Fibroblast of lung (primary cell): Measurements from ENCODE around the gene CCDC30. TPM values are rescaled to one million over a fixed set of nuclear protein-coding genes. Genes with fewer than 3 reads are reported as not detected.

Source experiments
- DNase-seq, 2 donors: peaks; one replicate each; pipeline versions ENCODE4 v3.0.0 to v3.0.0-alpha.2; 2010; ENCODE audit warnings: low read depth in 2 of 2
- H2AFZ ChIP-seq: 2 replicates; pipeline ENCODE4 v1.5.1; 2012; ENCODE audit warnings: low read length, control low read depth, inconsistent platforms
- H3K27ac ChIP-seq: 2 replicates; pipeline ENCODE4 v1.5.1; 2011; ENCODE audit warnings: low read length, control low read depth; ENCODE audit not compliant: insufficient read depth
- H3K27me3 ChIP-seq: 2 replicates; pipeline ENCODE4 v1.5.1; 2011; ENCODE audit warnings: mild to moderate bottlenecking, low read length; ENCODE audit not compliant: control insufficient read depth, insufficient read depth
- H3K36me3 ChIP-seq: 2 replicates; pipeline ENCODE4 v1.5.1; 2011; ENCODE audit warnings: low read length; ENCODE audit not compliant: control insufficient read depth, insufficient read depth
- H3K4me1 ChIP-seq: 2 replicates; pipeline ENCODE4 v1.5.1; 2011; ENCODE audit warnings: low read length; ENCODE audit not compliant: control insufficient read depth, insufficient read depth; ENCODE audit errors: extremely low read depth
- H3K4me2 ChIP-seq: 2 replicates; pipeline ENCODE4 v1.5.1; 2011; ENCODE audit warnings: low read length, control low read depth; ENCODE audit not compliant: insufficient read depth; ENCODE audit errors: extremely low read depth
- H3K4me3 ChIP-seq, 4 experiments: fragments of 200-600 bp in 1 of 4; sonication (generic) in 1 of 4; replicated peaks in 1 of 4; 2 replicates each; pipeline ENCODE4 v1.5.1; 2011 to 2016; ENCODE audit warnings: low read length in 4 of 4, low read depth in 3 of 4, mild to moderate bottlenecking in 3 of 4, control low read depth in 2 of 4, inconsistent platforms in 1 of 4, mixed read lengths in 1 of 4; ENCODE audit not compliant: insufficient read depth in 1 of 4; ENCODE audit errors: control extremely low read depth in 1 of 4
- H3K79me2 ChIP-seq: 2 replicates; pipeline ENCODE4 v1.5.1; 2012; ENCODE audit warnings: mild to moderate bottlenecking, low read length, inconsistent platforms; ENCODE audit not compliant: control insufficient read depth, insufficient read depth
- H3K9ac ChIP-seq: 2 replicates; pipeline ENCODE4 v1.5.1; 2011; ENCODE audit warnings: mild to moderate bottlenecking, low read length, control low read depth; ENCODE audit not compliant: insufficient read depth
- H3K9me3 ChIP-seq: 2 replicates; pipeline ENCODE4 v1.5.1; 2012; ENCODE audit warnings: low read depth, low read length; ENCODE audit not compliant: control insufficient read depth, insufficient read depth
- H4K20me1 ChIP-seq: 2 replicates; pipeline ENCODE4 v1.5.1; 2011; ENCODE audit warnings: low read length; ENCODE audit not compliant: control insufficient read depth, insufficient read depth; ENCODE audit errors: extremely low read depth
- EZH2 ChIP-seq: IDR thresholded peaks from 2 replicates; pipeline ENCODE4 v1.5.1; 2012; ENCODE audit warnings: low read length, control low read depth, mild to moderate bottlenecking; ENCODE audit errors: missing control alignments
- polyA plus RNA-seq, 2 donors: library from polyadenylated mRNA; depleted of rRNA in 1 of 2; stranded (reverse) in 1 of 2; unstranded in 1 of 2; fragments of >200 nt; gene quantifications; 2 replicates each; pipeline ENCODE4 v1.2.1, GENCODE V29; 2011 to 2012; ENCODE audit warnings: missing spikeins in 1 of 2
- total RNA-seq: library from RNA; depleted of rRNA; stranded (reverse); fragments of >200 nt; gene quantifications from 2 replicates; pipeline ENCODE4 v1.2.1, GENCODE V29; 2014
- TF ChIP-seq, protein P1 (sequence below), 2 donors: IDR thresholded peaks in 1 of 2; conservative IDR thresholded peaks in 1 of 2; 1 replicate in 1 of 2; 2 replicates in 1 of 2; pipeline ENCODE4 v1.5.1; 2011 to 2012; ENCODE audit warnings: low read length in 2 of 2, control low read depth in 1 of 2, inconsistent platforms in 1 of 2, low read depth in 1 of 2, mild to moderate bottlenecking in 1 of 2

The CCDC30 gene
- total and polyA plus RNA-seq, 2 donors (not counting 1 experiment from before 2014, with no cell fraction given) = 0.56 to 1.3 TPM

DNA sequence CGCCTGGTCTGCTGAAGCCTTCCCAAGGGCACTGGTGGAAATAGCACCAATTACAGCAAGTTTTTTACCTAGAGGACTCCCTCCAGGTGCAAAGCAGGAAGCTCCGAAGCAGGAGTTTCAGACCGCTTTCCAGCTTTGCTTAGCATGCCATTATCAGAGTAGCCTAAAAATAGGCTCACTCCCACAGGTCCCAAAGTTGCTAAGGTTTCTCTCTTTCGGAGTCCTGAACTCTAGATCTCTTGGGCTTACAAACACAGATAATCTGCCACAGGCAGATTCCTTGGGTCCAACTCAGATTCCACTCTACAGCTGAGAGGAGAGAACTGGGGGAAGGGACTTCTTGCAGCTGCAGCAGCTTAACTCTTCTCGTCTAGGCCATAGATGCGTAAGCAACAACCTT, 29.7 kb upstream of the CCDC30 start:
- H3K4me3 ChIP-seq = no peak overlapping the region
- H3K79me2 ChIP-seq = no peaks in the 10 kb centered on the region
- no peaks in the 10 kb centered on the region for H4K20me1 ChIP-seq
- no peak overlapping the region for H3K9ac ChIP-seq
- no peak for TF ChIP-seq EZH2
- TF ChIP-seq, protein P1, sequence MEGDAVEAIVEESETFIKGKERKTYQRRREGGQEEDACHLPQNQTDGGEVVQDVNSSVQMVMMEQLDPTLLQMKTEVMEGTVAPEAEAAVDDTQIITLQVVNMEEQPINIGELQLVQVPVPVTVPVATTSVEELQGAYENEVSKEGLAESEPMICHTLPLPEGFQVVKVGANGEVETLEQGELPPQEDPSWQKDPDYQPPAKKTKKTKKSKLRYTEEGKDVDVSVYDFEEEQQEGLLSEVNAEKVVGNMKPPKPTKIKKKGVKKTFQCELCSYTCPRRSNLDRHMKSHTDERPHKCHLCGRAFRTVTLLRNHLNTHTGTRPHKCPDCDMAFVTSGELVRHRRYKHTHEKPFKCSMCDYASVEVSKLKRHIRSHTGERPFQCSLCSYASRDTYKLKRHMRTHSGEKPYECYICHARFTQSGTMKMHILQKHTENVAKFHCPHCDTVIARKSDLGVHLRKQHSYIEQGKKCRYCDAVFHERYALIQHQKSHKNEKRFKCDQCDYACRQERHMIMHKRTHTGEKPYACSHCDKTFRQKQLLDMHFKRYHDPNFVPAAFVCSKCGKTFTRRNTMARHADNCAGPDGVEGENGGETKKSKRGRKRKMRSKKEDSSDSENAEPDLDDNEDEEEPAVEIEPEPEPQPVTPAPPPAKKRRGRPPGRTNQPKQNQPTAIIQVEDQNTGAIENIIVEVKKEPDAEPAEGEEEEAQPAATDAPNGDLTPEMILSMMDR (conservative IDR thresholded peaks at IDR 0.05 in 1 of 2, IDR thresholded peaks at IDR 0.05 in 1 of 2; ENCODE audit: low read depth in 1 of 2, low read length in 2 of 2) = no peak
- H3K4me1 ChIP-seq = no peaks in the 10 kb centered on the region
- no peak overlapping the region for H3K27ac ChIP-seq
- no peak for DNase-seq
- H3K27me3 ChIP-seq = no peaks in the 10 kb centered on the region
- no peaks in the 10 kb centered on the region for H3K36me3 ChIP-seq
- H3K4me2 ChIP-seq = no peak overlapping the region
- no peaks in the 10 kb centered on the region for H3K9me3 ChIP-seq
- H2AFZ ChIP-seq = no peak overlapping the region

DNA sequence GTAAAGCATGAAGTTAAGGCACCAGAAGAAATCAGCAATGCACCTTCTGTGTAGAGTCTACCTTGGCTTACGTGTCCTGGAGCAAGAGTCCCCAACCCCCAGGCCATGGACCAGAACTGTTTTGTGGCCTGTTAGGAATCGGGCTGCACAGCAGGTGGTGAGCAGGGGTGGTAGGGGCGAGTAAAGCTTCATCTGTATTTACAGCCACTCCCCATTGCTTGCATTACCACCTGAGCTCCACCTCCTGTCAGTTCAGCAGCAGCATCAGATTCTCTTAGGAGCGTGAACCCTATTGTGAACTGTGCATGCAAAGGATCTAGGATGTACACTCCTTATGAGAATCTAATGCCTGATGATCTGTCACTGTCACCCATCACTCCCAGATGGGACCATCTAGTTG, 28.7 kb upstream of the CCDC30 start:
- no peak for DNase-seq
- Histone ChIP-seq H3K4me2 (no peak overlapping the region), H3K9me3 (no peaks in the 10 kb centered on the region), H3K4me3 (no peak overlapping the region), H3K27ac (no peak overlapping the region), H3K27me3 (no peaks in the 10 kb centered on the region), H2AFZ (no peak overlapping the region), H3K4me1 (no peaks in the 10 kb centered on the region), H3K36me3 (no peaks in the 10 kb centered on the region), H3K9ac (no peak overlapping the region), H3K79me2 (no peaks in the 10 kb centered on the region), H4K20me1 (no peaks in the 10 kb centered on the region)
- TF ChIP-seq, protein P1 (conservative IDR thresholded peaks at IDR 0.05 in 1 of 2, IDR thresholded peaks at IDR 0.05 in 1 of 2; ENCODE audit: low read depth in 1 of 2, low read length in 2 of 2) = no peak
- no peak for TF ChIP-seq EZH2

DNA sequence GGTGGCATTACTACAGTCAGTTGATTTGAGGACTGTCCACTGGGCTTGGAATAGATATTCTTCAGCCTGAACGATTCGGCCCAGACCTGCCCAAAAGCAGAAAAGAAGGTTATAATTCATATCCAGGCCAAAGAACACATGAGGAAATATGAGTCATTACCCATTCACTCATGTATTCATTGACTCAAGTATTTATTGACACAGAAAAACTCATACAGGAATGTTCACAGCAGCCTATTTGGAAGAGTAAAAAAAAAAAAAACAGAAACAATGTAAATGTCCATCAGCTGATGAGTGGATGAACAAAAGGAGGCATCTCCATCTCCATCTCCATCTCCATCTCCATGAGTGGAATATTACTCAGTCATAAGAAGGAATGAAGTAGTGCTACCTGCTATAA, 23.1 kb upstream of the CCDC30 start:
- no peak overlapping the region for H2AFZ ChIP-seq
- TF ChIP-seq EZH2 = no peak
- TF ChIP-seq, protein P1 (conservative IDR thresholded peaks at IDR 0.05 in 1 of 2, IDR thresholded peaks at IDR 0.05 in 1 of 2; ENCODE audit: low read depth in 1 of 2, low read length in 2 of 2) = no peak
- H3K4me1 ChIP-seq = no peaks in the 10 kb centered on the region
- no peaks in the 10 kb centered on the region for H3K36me3 ChIP-seq
- no peak overlapping the region for H3K4me3 ChIP-seq
- H3K27me3 ChIP-seq = no peaks in the 10 kb centered on the region
- H3K9ac ChIP-seq = no peak overlapping the region
- H3K9me3 ChIP-seq = no peaks in the 10 kb centered on the region
- peak; percentile 70 to 88 for DNase-seq
- no peak overlapping the region for H3K4me2 ChIP-seq
- H4K20me1 ChIP-seq = no peaks in the 10 kb centered on the region
- H3K27ac ChIP-seq = no peak overlapping the region
- H3K79me2 ChIP-seq = no peaks in the 10 kb centered on the region
